ENCODE measurements around the gene PLD1. TPM values are rescaled to one million over a fixed set of nuclear protein-coding genes. Genes with fewer than 3 reads are reported as not detected.

PLD1 gene
- total and polyA plus RNA-seq, 10 of the 15 experiments (the other 5 are each of a cell fraction or from before 2014, with no cell fraction given): 2.9 to 108 (median 3.6) TPM

DNA sequence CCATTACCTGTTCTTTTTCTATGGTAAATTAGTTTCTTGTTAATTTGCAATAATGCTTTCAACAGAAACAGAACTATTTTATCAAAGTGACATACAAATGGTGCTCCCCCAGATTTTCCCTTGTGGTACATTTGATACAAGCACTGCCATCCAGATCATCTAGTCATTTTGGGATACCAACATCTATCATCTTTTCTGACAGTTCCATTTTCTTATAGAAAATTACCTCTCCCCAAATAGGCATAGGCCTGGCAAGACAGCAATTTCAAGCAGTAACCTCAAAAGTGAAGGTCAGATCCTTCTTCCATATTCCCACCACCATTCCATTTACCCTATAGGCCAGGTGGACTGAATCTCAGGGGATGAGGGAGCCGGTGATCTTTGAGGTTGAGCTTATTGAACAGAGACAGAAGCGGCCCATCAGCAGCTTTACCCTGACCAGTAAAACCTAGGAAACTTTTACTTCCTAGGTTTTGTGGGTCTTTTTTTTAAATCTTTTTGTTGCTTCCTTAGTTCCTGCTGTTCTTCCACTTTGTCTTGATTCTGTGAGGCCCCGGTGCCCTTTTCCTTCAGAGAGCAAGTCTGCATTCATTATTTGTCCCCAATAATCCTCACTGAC lies 3.1 kb upstream of the PLD1 start:
- no peak for ATAC-seq
- ChIA-PET POLR2A (interaction anchor here (0.6 to 4.0 kb wide), 15 partner anchors 9 to 292 kb away, joined by 3 to 40 read pairs (median 5); no protein-coding TSS in a partner anchor), SMC1A (ENCODE audit: uncharacterized antibody, unreplicated experiment) (interaction anchor here (1.0 to 5.4 kb wide), 12 partner anchors 9 to 335 kb away, joined by 3 to 54 read pairs (median 8); no protein-coding TSS in a partner anchor), CTCF (interaction anchor here (1.0 to 5.6 kb wide), 12 partner anchors 9 to 199 kb away, joined by 3 to 110 read pairs (median 7); no protein-coding TSS in a partner anchor), RAD21 (ENCODE audit: unreplicated experiment) (interaction anchor here (1.0 to 5.6 kb wide), 12 partner anchors 9 to 199 kb away, joined by 3 to 117 read pairs (median 10); no protein-coding TSS in a partner anchor)
- Histone ChIP-seq H3K9me3 (replicated peaks; ENCODE audit: control insufficient read depth, insufficient read depth, low read length) (no peaks in the 10 kb centered on the region), H3K4me1 (ENCODE audit: control insufficient read depth, insufficient read depth, low read length) (no peaks in the 10 kb centered on the region), H3K9ac (ENCODE audit: control insufficient read depth, insufficient read depth, low read length) (no peak overlapping the region), H3K27ac (ENCODE audit: control insufficient read depth, insufficient read depth) (no peak overlapping the region), H4K20me1 (ENCODE audit: control insufficient read depth, insufficient read depth) (no peaks in the 10 kb centered on the region), H3K4me2 (ENCODE audit: control insufficient read depth, insufficient read depth) (no peak overlapping the region), H3K36me3 (ENCODE audit: control insufficient read depth in 2 of 2, insufficient read depth in 2 of 2, low read length in 1 of 2) (no peaks in the 10 kb centered on the region), H2AFZ (ENCODE audit: control insufficient read depth, low read depth, low read length) (no peak overlapping the region), H3K79me2 (ENCODE audit: control insufficient read depth, insufficient read depth, low read length) (no peaks in the 10 kb centered on the region), H3K27me3 (replicated peaks in 1 of 2; ENCODE audit: control insufficient read depth in 2 of 2, insufficient read depth in 2 of 2, low read length in 1 of 2) (no peaks in the 10 kb centered on the region), H3K4me3 (no peak overlapping the region)
- in situ Hi-C loops (cut with MboI) (no loop called here), intact Hi-C loops (cut with micrococcal nuclease; ENCODE audit: unreplicated experiment) (no loop called here)
- no peak for DNase-seq (ENCODE audit: low read depth, low spot score)
- no TSS peak for BruUV-seq (replicated peaks)
- no peak for FAIRE-seq
- WGBS (ENCODE audit: insufficient coverage, insufficient replicate concordance, low lambda C conversion rate, missing lambda C conversion rate): 40% methylated on average over 3 of the region's 3 CpGs
- TF ChIP-seq NKRF (conservative IDR thresholded peaks at IDR 0.05): peak; percentile 32; the same call in 1 of the 2 replicates
- no peak for TF ChIP-seq ASH2L (IDR thresholded peaks at IDR 0.05; ENCODE audit: borderline replicate concordance, low read depth)
- no peak for TF ChIP-seq ESRRA (IDR thresholded peaks at IDR 0.05; ENCODE audit: low read length)
- TF ChIP-seq ZNF592 (IDR thresholded peaks at IDR 0.05): no peak
- no peak for TF ChIP-seq FOXM1 (IDR thresholded peaks at IDR 0.05; ENCODE audit: low read depth, low read length)
- TF ChIP-seq RUNX3 (IDR thresholded peaks at IDR 0.05; ENCODE audit: low read length): no peak
- TF ChIP-seq PAX5 (IDR thresholded peaks at IDR 0.05; ENCODE audit: borderline replicate concordance, low read depth, low read length): no peak
- TF ChIP-seq POLR2AphosphoS2 (IDR thresholded peaks at IDR 0.05; ENCODE audit: low read depth, low read length): no peak
- TF ChIP-seq, protein P1, sequence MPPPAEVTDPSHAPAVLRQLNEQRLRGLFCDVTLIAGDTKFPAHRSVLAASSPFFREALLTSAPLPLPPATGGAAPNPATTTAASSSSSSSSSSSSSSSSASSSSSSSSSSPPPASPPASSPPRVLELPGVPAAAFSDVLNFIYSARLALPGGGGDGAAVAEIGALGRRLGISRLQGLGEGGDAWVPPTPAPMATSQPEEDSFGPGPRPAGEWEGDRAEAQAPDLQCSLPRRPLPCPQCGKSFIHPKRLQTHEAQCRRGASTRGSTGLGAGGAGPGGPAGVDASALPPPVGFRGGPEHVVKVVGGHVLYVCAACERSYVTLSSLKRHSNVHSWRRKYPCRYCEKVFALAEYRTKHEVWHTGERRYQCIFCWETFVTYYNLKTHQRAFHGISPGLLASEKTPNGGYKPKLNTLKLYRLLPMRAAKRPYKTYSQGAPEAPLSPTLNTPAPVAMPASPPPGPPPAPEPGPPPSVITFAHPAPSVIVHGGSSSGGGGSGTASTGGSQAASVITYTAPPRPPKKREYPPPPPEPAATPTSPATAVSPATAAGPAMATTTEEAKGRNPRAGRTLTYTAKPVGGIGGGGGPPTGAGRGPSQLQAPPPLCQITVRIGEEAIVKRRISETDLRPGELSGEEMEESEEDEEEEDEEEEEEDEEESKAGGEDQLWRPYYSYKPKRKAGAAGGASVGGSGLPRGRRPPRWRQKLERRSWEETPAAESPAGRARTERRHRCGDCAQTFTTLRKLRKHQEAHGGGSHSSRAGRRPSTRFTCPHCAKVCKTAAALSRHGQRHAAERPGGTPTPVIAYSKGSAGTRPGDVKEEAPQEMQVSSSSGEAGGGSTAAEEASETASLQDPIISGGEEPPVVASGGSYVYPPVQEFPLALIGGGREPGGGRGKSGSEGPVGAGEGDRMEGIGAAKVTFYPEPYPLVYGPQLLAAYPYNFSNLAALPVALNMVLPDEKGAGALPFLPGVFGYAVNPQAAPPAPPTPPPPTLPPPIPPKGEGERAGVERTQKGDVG (CRISPR knock-in tag; IDR thresholded peaks at IDR 0.05): no peak
- no peak for TF ChIP-seq BCL11A (IDR thresholded peaks at IDR 0.05; ENCODE audit: low read depth, low read length)
- TF ChIP-seq PKNOX1 (IDR thresholded peaks at IDR 0.05): peak; percentile 18; the same call in 1 of the 2 replicates
- TF ChIP-seq KLF5 (IDR thresholded peaks at IDR 0.05; ENCODE audit: partially characterized antibody): no peak

Data from GM12878 (cell line).